ENCODE data around the gene MYO7A. TPM values are rescaled to one million over a fixed set of nuclear protein-coding genes. Genes with fewer than 3 reads are reported as not detected.

The MYO7A gene
- total and polyA plus RNA-seq, 2 of the 4 experiments (the other 2 are of a cell fraction) = 0.02 TPM; not detected in 1

- TF ChIP-seq MAZ (IDR thresholded peaks at IDR 0.05; ENCODE audit: borderline replicate concordance, low read depth, low read length) = no peak
- no peak for TF ChIP-seq FOS (IDR thresholded peaks at IDR 0.05; ENCODE audit: low read depth, low read length)
- TF ChIP-seq NFE2L2 (IDR thresholded peaks at IDR 0.05; ENCODE audit: low read depth, low read length) = no peak
Observed at GRCh38 chr11:77201370-77201769, 73.3 kb downstream of the MYO7A start (continued).

- ChIA-PET POLR2A (ENCODE audit: unreplicated experiment) (no interaction called here), CTCF (no interaction called here)
- Histone ChIP-seq H3K56ac (ENCODE audit: extremely low read depth, insufficient read depth, low read length) (no peak overlapping the region), H4K91ac (ENCODE audit: insufficient read depth, low read depth, low read length) (no peak overlapping the region), H3K4me2 (ENCODE audit: low read depth, low read length) (no peak overlapping the region), H2AK5ac (ENCODE audit: low read depth, low read length) (peak overlapping the region; percentile 9), H3K79me1 (ENCODE audit: low read depth in 1 of 2, low read length in 2 of 2) (no peaks in the 10 kb centered on the region), H4K5ac (ENCODE audit: low read depth, low read length) (no peak overlapping the region), H2BK120ac (ENCODE audit: low read depth, low read length) (no peak overlapping the region), H4K8ac (ENCODE audit: low read depth in 2 of 2, low read length in 2 of 2) (no peak overlapping the region), H2AK9ac (replicated peaks; ENCODE audit: low read depth, low read length, poor library complexity) (no peak overlapping the region), H3K23ac (ENCODE audit: low read depth, low read length) (no peak overlapping the region), H3K9me3 (ENCODE audit: control insufficient read depth, insufficient read depth, low read length) (no peaks in the 10 kb centered on the region), H2BK15ac (ENCODE audit: low read depth, low read length) (no peak overlapping the region), H2AFZ (replicated peaks; ENCODE audit: low read length, poor library complexity) (no peak overlapping the region), H3K36me3 (ENCODE audit: control insufficient read depth, insufficient read depth, low read length) (no peaks in the 10 kb centered on the region), H3K4ac (ENCODE audit: low read depth, low read length) (no peak overlapping the region), H3K9ac (ENCODE audit: low read depth, low read length) (no peak overlapping the region), H3K27me3 (ENCODE audit: control insufficient read depth, insufficient read depth, low read length) (no peaks in the 10 kb centered on the region; the same call in 1 of the 2 replicates), H3K27ac (ENCODE audit: insufficient read depth, low read length) (no peak overlapping the region), H3K14ac (replicated peaks; ENCODE audit: low read depth, low read length) (no peak overlapping the region), H3K9me1 (ENCODE audit: insufficient read depth, low read length) (no peaks in the 10 kb centered on the region; the same call in 1 of the 2 replicates), H2BK5ac (ENCODE audit: low read depth, low read length, poor library complexity, severe bottlenecking) (no peak overlapping the region), H2BK20ac (ENCODE audit: low read depth, low read length) (no peak overlapping the region), H3K18ac (ENCODE audit: low read depth, low read length) (no peak overlapping the region), H3K4me3 (ENCODE audit: insufficient read depth, low read depth, low read length) (no peak overlapping the region), H3K4me1 (ENCODE audit: control insufficient read depth, insufficient read depth, low read length) (no peaks in the 10 kb centered on the region), H4K20me1 (ENCODE audit: insufficient read depth, low read length) (no peaks in the 10 kb centered on the region)
- in situ Hi-C loops (cut with MboI; ENCODE audit: low sequenced_read_pairs) = no loop called here
- dilution Hi-C loops (cut with HindIII; ENCODE audit: low sequenced_read_pairs, unreplicated experiment) = no loop called here
- 93% methylated on average over 17 of the region's 23 CpGs; no CpG with 5 or more reads in 1 of the 2 experiments for WGBS, 2 experiments (ENCODE audit: extremely low coverage in 2 of 2, insufficient read length in 1 of 2)
- intact Hi-C loops (cut with micrococcal nuclease) = no loop called here
- ATAC-seq (ENCODE audit: low read depth) (no peak), DNase-seq (no peak)
- BruUV-seq (replicated peaks) = no TSS peak
- TF ChIP-seq RFX5 (IDR thresholded peaks at IDR 0.05; ENCODE audit: low read depth, low read length) (no peak), USF2 (IDR thresholded peaks at IDR 0.05; ENCODE audit: low read depth, low read length) (no peak), CHD1 (IDR thresholded peaks at IDR 0.05; ENCODE audit: low read depth, low read length) (no peak), NFE2L2 (IDR thresholded peaks at IDR 0.05; ENCODE audit: low read depth, low read length) (no peak), FOS (IDR thresholded peaks at IDR 0.05; ENCODE audit: low read depth, low read length) (no peak), SMC3 (IDR thresholded peaks at IDR 0.05; ENCODE audit: low read depth, low read length) (no peak), CEBPB (IDR thresholded peaks at IDR 0.05; ENCODE audit: low read depth, low read length) (no peak), MAFK (IDR thresholded peaks at IDR 0.05; ENCODE audit: low read depth, low read length) (no peak), MXI1 (IDR thresholded peaks at IDR 0.05; ENCODE audit: borderline replicate concordance, low read depth, low read length) (no peak), ELK1 (IDR thresholded peaks at IDR 0.05; ENCODE audit: borderline replicate concordance, low read depth, low read length) (no peak), RCOR1 (IDR thresholded peaks at IDR 0.05; ENCODE audit: insufficient replicate concordance, low read length) (no peak), BHLHE40 (IDR thresholded peaks at IDR 0.05; ENCODE audit: low read depth, low read length) (no peak)
Observed at GRCh38 chr11:77201991-77202841, 74.2 kb downstream of the MYO7A start.
